ENCODE measurements around the gene CTRB2.

The CTRB2 gene

DNA sequence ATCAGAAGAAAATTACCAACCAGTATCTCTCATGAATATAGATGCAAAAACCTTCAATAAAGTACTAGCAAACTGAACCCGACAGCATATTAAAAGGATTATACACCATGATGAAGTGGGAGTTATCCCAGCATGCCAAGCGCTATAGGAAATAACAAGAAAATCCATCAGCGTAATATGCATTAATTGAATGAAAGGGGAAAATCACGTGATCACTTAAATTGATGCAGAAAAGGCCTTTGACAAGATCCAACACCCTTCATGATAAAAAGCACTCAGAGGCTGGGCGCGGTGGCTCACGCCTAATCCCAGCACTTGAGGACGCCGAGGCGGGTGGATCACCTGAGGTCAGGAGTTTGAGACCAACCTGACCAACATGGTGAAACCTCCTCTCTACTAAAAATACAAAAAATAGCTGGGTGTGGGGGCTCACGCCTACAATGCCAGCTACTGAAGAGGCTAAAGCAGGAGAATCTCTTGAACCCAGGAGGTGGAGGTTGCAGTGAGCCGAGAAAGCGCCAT is 4.8 kb downstream of the CTRB2 start:
- no peaks in the 10 kb centered on the region for H3K79me1 ChIP-seq (ENCODE audit: low read length)
- no peak overlapping the region for H4K91ac ChIP-seq (ENCODE audit: low read depth, low read length)
- no peaks in the 10 kb centered on the region for H3K27me3 ChIP-seq (ENCODE audit: insufficient read depth, low read length)
- H4K12ac ChIP-seq (ENCODE audit: low read depth, low read length): no peak overlapping the region
- H4K8ac ChIP-seq (ENCODE audit: low read depth, low read length): no peak overlapping the region
- H3K9ac ChIP-seq (ENCODE audit: low read length): no peak overlapping the region
- no peak overlapping the region for H2AFZ ChIP-seq (ENCODE audit: insufficient read depth, low read length, poor library complexity)
- H3K23ac ChIP-seq (ENCODE audit: low read length): no peak overlapping the region
- H3K27ac ChIP-seq (ENCODE audit: low read depth, low read length): no peak overlapping the region
- no peak overlapping the region for H2BK120ac ChIP-seq (ENCODE audit: insufficient read depth, low read length, poor library complexity)
- no peak for DNase-seq
- H3K4me1 ChIP-seq (ENCODE audit: control insufficient read depth in 1 of 2, insufficient read depth in 2 of 2, low read length in 2 of 2): no peaks in the 10 kb centered on the region
- peaks cover 1% of the 10 kb centered on the region for H3K9me3 ChIP-seq (ENCODE audit: insufficient read depth, low read depth, low read length)
- H2BK12ac ChIP-seq (ENCODE audit: low read length): no peak overlapping the region
- no peaks in the 10 kb centered on the region for H3K79me2 ChIP-seq (ENCODE audit: control insufficient read depth, insufficient read depth, low read length, poor library complexity)
- no peak overlapping the region for H3K4ac ChIP-seq (ENCODE audit: low read depth, low read length)
- H3K14ac ChIP-seq (ENCODE audit: low read length): no peak overlapping the region
- H2AK5ac ChIP-seq (ENCODE audit: low read length): no peak overlapping the region
- H3K18ac ChIP-seq (ENCODE audit: low read length): no peak overlapping the region
- H2BK5ac ChIP-seq (ENCODE audit: low read depth, low read length, poor library complexity): no peak overlapping the region
- H3K36me3 ChIP-seq (ENCODE audit: control insufficient read depth in 1 of 2, insufficient read depth in 2 of 2, low read length in 2 of 2): no peaks in the 10 kb centered on the region
- no peak overlapping the region for H3K4me2 ChIP-seq (ENCODE audit: low read length)
- no peak overlapping the region for H3K4me3 ChIP-seq (ENCODE audit: low read depth, low read length)
- WGBS (ENCODE audit: extremely low coverage, insufficient coverage, insufficient read length): no CpG with 5 or more reads among the region's 13 CpGs

- Histone ChIP-seq H3K9ac (ENCODE audit: low read length) (no peak overlapping the region), H2BK5ac (ENCODE audit: low read depth, low read length, poor library complexity) (no peak overlapping the region), H3K4me2 (ENCODE audit: low read length) (no peak overlapping the region), H3K18ac (ENCODE audit: low read length) (no peak overlapping the region), H3K4me3 (ENCODE audit: low read depth, low read length) (no peak overlapping the region), H4K8ac (ENCODE audit: low read depth, low read length) (no peak overlapping the region), H4K91ac (ENCODE audit: low read depth, low read length) (no peak overlapping the region), H3K9me3 (ENCODE audit: insufficient read depth, low read depth, low read length) (peaks cover 1% of the 10 kb centered on the region), H2AK5ac (ENCODE audit: low read length) (no peak overlapping the region), H3K79me1 (ENCODE audit: low read length) (no peaks in the 10 kb centered on the region), H4K12ac (ENCODE audit: low read depth, low read length) (no peak overlapping the region), H2AFZ (ENCODE audit: insufficient read depth, low read length, poor library complexity) (no peak overlapping the region), H3K79me2 (ENCODE audit: control insufficient read depth, insufficient read depth, low read length, poor library complexity) (no peaks in the 10 kb centered on the region), H3K36me3 (ENCODE audit: control insufficient read depth in 1 of 2, insufficient read depth in 2 of 2, low read length in 2 of 2) (no peaks in the 10 kb centered on the region), H3K4ac (ENCODE audit: low read depth, low read length) (no peak overlapping the region), H2BK120ac (ENCODE audit: insufficient read depth, low read length, poor library complexity) (no peak overlapping the region), H3K27me3 (ENCODE audit: insufficient read depth, low read length) (no peaks in the 10 kb centered on the region), H3K4me1 (ENCODE audit: control insufficient read depth in 1 of 2, insufficient read depth in 2 of 2, low read length in 2 of 2) (no peaks in the 10 kb centered on the region), H3K23ac (ENCODE audit: low read length) (no peak overlapping the region), H3K27ac (ENCODE audit: low read depth, low read length) (no peak overlapping the region), H3K14ac (ENCODE audit: low read length) (no peak overlapping the region), H2BK12ac (ENCODE audit: low read length) (no peak overlapping the region)
- DNase-seq: no peak
- no CpG with 5 or more reads among the region's 18 CpGs for WGBS (ENCODE audit: extremely low coverage, insufficient coverage, insufficient read length)
These were observed 8.8 kb downstream of the CTRB2 start for GRCh38 chr16:75198135-75198600.

- Histone ChIP-seq H3K9ac (ENCODE audit: low read length) (no peak overlapping the region), H3K14ac (ENCODE audit: low read length) (no peak overlapping the region), H3K9me3 (ENCODE audit: insufficient read depth, low read depth, low read length) (peaks cover 1% of the 10 kb centered on the region), H3K79me1 (ENCODE audit: low read length) (no peaks in the 10 kb centered on the region), H3K27me3 (ENCODE audit: insufficient read depth, low read length) (no peaks in the 10 kb centered on the region), H3K4me1 (ENCODE audit: control insufficient read depth in 1 of 2, insufficient read depth in 2 of 2, low read length in 2 of 2) (no peaks in the 10 kb centered on the region), H3K23ac (ENCODE audit: low read length) (no peak overlapping the region), H2BK12ac (ENCODE audit: low read length) (no peak overlapping the region), H3K4me3 (ENCODE audit: low read depth, low read length) (no peak overlapping the region), H3K4ac (ENCODE audit: low read depth, low read length) (no peak overlapping the region), H4K12ac (ENCODE audit: low read depth, low read length) (no peak overlapping the region), H2BK120ac (ENCODE audit: insufficient read depth, low read length, poor library complexity) (no peak overlapping the region), H3K36me3 (ENCODE audit: control insufficient read depth in 1 of 2, insufficient read depth in 2 of 2, low read length in 2 of 2) (no peaks in the 10 kb centered on the region), H3K27ac (ENCODE audit: low read depth, low read length) (no peak overlapping the region), H2BK5ac (ENCODE audit: low read depth, low read length, poor library complexity) (no peak overlapping the region), H3K4me2 (ENCODE audit: low read length) (no peak overlapping the region), H2AFZ (ENCODE audit: insufficient read depth, low read length, poor library complexity) (no peak overlapping the region), H4K91ac (ENCODE audit: low read depth, low read length) (no peak overlapping the region), H2AK5ac (ENCODE audit: low read length) (no peak overlapping the region), H3K18ac (ENCODE audit: low read length) (no peak overlapping the region), H4K8ac (ENCODE audit: low read depth, low read length) (no peak overlapping the region), H3K79me2 (ENCODE audit: control insufficient read depth, insufficient read depth, low read length, poor library complexity) (no peaks in the 10 kb centered on the region)
- no peak for DNase-seq
- no CpG with 5 or more reads among the region's 14 CpGs for WGBS (ENCODE audit: extremely low coverage, insufficient coverage, insufficient read length)
These were observed 9.3 kb downstream of the CTRB2 start for GRCh38 chr16:75197522-75198134.

DNA sequence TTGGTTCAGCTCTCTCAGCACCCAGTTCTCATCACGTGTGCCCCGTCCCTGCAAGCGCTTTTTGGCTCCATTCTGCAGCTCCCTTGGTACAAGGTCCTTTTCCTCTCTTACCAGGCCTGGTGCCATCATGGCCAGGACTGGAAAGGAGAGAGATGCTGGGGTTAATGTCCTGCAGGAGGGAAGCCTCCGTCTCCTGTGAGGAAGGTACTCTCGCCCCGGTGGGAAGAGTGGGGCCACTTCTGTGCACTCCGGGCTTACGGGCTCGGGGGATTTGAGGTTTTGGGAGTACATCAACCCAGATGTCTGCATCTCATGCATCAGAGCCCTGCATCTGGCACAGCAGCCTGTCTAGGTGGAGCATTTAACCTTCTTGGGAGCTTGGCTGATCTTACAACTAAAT is 10.1 kb downstream of the CTRB2 start:
- Histone ChIP-seq H3K9me3 (ENCODE audit: insufficient read depth, low read depth, low read length) (peaks cover 1% of the 10 kb centered on the region), H3K9ac (ENCODE audit: low read length) (no peak overlapping the region), H3K79me1 (ENCODE audit: low read length) (no peaks in the 10 kb centered on the region), H2BK5ac (ENCODE audit: low read depth, low read length, poor library complexity) (no peak overlapping the region), H2BK120ac (ENCODE audit: insufficient read depth, low read length, poor library complexity) (no peak overlapping the region), H2AFZ (ENCODE audit: insufficient read depth, low read length, poor library complexity) (no peak overlapping the region), H3K4me1 (ENCODE audit: control insufficient read depth in 1 of 2, insufficient read depth in 2 of 2, low read length in 2 of 2) (no peaks in the 10 kb centered on the region), H3K79me2 (ENCODE audit: control insufficient read depth, insufficient read depth, low read length, poor library complexity) (no peaks in the 10 kb centered on the region), H3K4ac (ENCODE audit: low read depth, low read length) (no peak overlapping the region), H4K91ac (ENCODE audit: low read depth, low read length) (no peak overlapping the region), H3K27me3 (ENCODE audit: insufficient read depth, low read length) (no peaks in the 10 kb centered on the region), H2AK5ac (ENCODE audit: low read length) (no peak overlapping the region), H3K18ac (ENCODE audit: low read length) (no peak overlapping the region), H3K14ac (ENCODE audit: low read length) (no peak overlapping the region), H3K4me2 (ENCODE audit: low read length) (no peak overlapping the region), H3K36me3 (ENCODE audit: control insufficient read depth in 1 of 2, insufficient read depth in 2 of 2, low read length in 2 of 2) (no peaks in the 10 kb centered on the region), H2BK12ac (ENCODE audit: low read length) (no peak overlapping the region), H4K12ac (ENCODE audit: low read depth, low read length) (no peak overlapping the region), H3K27ac (ENCODE audit: low read depth, low read length) (no peak overlapping the region), H3K4me3 (ENCODE audit: low read depth, low read length) (no peak overlapping the region), H3K23ac (ENCODE audit: low read length) (no peak overlapping the region), H4K8ac (ENCODE audit: low read depth, low read length) (no peak overlapping the region)
- no CpG with 5 or more reads among the region's 9 CpGs for WGBS (ENCODE audit: extremely low coverage, insufficient coverage, insufficient read length)
- no peak for DNase-seq

Measured in trophoblast cell (in vitro differentiated cells and primary cell).